ENCODE data around the gene ANXA1. TPM values are rescaled to one million over a fixed set of nuclear protein-coding genes. Genes with fewer than 3 reads are reported as not detected.
A peak's percentile ranks its signal among the peaks of the same experiment; 100 is the strongest.
"Not testable (repeated sequence)": the region's sequence is repeated elsewhere in the genome, so short reads cannot be mapped to it uniquely, and the experiment has no call there.

Gene ANXA1
- total RNA-seq, 1 experiment from 2014 or later = 171 TPM

GRCh38 chr9:73167614-73168013 lies 15.9 kb downstream of the ANXA1 start:
- peak; percentile 36 for DNase-seq (ENCODE audit: low spot score)

- DNase-seq (ENCODE audit: low spot score) = peak; percentile 39
Measured at GRCh38 chr9:73168298-73168934, 16.8 kb downstream of the ANXA1 start.

GRCh38 chr9:73170185-73170957 lies 18.7 kb downstream of the ANXA1 start:
- DNase-seq (ENCODE audit: low spot score) = peak; percentile 33

- DNase-seq (ENCODE audit: low spot score) = peak; percentile 54
Measured at GRCh38 chr9:73172901-73173215, 21.2 kb downstream of the ANXA1 start.

- peak; percentile 32 for DNase-seq (ENCODE audit: low spot score)
Measured at GRCh38 chr9:73173557-73174329, 22.1 kb downstream of the ANXA1 start.

GRCh38 chr9:73174330-73174980 lies 22.8 kb downstream of the ANXA1 start:
- no peak for DNase-seq (ENCODE audit: low spot score)

GRCh38 chr9:73176450-73176875 lies 24.8 kb downstream of the ANXA1 start:
- DNase-seq (ENCODE audit: low spot score) = peak; percentile 87

GRCh38 chr9:73178044-73178443 lies 26.4 kb downstream of the ANXA1 start:
- DNase-seq (ENCODE audit: low spot score) = no peak

GRCh38 chr9:73179589-73179988 lies 27.9 kb downstream of the ANXA1 start:
- DNase-seq (ENCODE audit: low spot score) = peak; percentile 32

- DNase-seq (ENCODE audit: low spot score) = peak; percentile 20
Measured at GRCh38 chr9:73180403-73180802, 28.7 kb downstream of the ANXA1 start.

GRCh38 chr9:73182928-73183327 lies 31.3 kb downstream of the ANXA1 start:
- no peak for DNase-seq (ENCODE audit: low spot score)

GRCh38 chr9:73183428-73183827 lies 31.8 kb downstream of the ANXA1 start:
- no peak for DNase-seq (ENCODE audit: low spot score)

- DNase-seq (ENCODE audit: low spot score) = peak; percentile 66
Measured at GRCh38 chr9:73183917-73184861, 32.5 kb downstream of the ANXA1 start.

GRCh38 chr9:73191109-73191508 lies 39.4 kb downstream of the ANXA1 start:
- DNase-seq (ENCODE audit: low spot score) = not testable (repeated sequence)

GRCh38 chr9:73194284-73194683 lies 42.6 kb downstream of the ANXA1 start:
- DNase-seq (ENCODE audit: low spot score) = no peak

- DNase-seq (ENCODE audit: low spot score) = no peak
Measured at GRCh38 chr9:73199448-73199847, 47.8 kb downstream of the ANXA1 start.

GRCh38 chr9:73199886-73200285 lies 48.2 kb downstream of the ANXA1 start:
- peak; percentile 68 for DNase-seq (ENCODE audit: low spot score)

GRCh38 chr9:73200694-73201452 lies 49.2 kb downstream of the ANXA1 start:
- DNase-seq (ENCODE audit: low spot score) = peak; percentile 47

- no peak for DNase-seq (ENCODE audit: low spot score)
Measured at GRCh38 chr9:73202980-73203379, 51.3 kb downstream of the ANXA1 start.

GRCh38 chr9:73204936-73205335 lies 53.3 kb downstream of the ANXA1 start:
- DNase-seq (ENCODE audit: low spot score) = no peak
